ENCODE measurements around the gene SMIM41. TPM values are rescaled to one million over a fixed set of nuclear protein-coding genes. Genes with fewer than 3 reads are reported as not detected.

SMIM41 gene
- total RNA-seq, 1 donor from 2014 or later, result 4.3 TPM

DNA sequence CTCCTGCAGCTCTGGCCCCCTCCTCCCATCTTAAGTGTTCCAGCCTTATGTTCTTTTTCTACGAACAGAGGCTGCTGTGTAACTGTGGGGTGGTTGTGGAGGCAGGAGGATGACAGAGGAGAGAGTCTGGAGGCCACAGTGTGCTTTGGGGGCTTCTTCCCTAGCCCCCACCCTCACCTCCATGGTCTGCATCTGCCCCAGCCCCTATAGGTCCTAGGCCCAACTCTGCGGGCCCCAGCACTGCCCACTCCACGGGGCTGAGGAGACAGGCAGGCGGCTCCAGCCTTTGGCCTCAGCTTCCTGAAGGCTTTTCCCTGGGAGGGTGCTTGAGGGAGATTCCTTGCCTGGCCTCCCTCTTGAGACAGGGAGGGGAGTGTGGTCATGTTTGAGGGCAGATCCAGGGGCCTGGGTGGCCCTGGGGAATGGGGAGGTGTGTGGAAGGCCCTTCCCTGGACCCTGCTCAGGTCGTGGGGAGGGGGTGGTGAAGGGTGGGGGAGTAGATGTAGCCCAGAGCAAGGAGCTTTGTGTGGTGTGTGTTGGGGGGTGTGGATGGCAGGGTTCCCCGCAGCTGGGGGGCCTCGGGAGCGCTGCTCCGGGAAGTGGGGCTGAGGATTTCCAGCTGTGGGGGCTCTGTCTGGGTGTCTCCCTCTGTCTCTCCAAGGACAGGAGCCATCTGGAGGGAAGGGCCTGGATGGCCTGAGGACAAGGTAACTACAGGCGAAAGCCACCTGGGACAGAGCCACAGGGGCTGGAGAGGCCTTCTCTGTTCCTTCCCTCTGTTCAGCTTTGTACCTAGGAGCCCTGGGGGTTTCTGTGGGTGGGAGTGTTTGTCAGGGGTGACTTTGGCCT is 1.1 kb downstream of the SMIM41 start:
- no peaks in the 10 kb centered on the region for H3K9me3 ChIP-seq
- H3K27ac ChIP-seq, result peak overlapping the region; percentile 81
- ATAC-seq (peak; percentile 19 to 27), DNase-seq (no peak)
- no peak for TF ChIP-seq CTCF (IDR thresholded peaks at IDR 0.05)
- H3K4me3 ChIP-seq, result peak overlapping the region; percentile 49
- intact Hi-C loops (cut with DNase I), result loop anchor here (5.0 kb wide), 1 partner anchor 53 kb away; no protein-coding TSS in a partner anchor
- peaks cover 34% of the 10 kb centered on the region for H3K4me1 ChIP-seq
- no peaks in the 10 kb centered on the region for H3K27me3 ChIP-seq (ENCODE audit: low read depth)
- H3K36me3 ChIP-seq, result peaks cover 37% of the 10 kb centered on the region

- no peaks in the 10 kb centered on the region for H3K27me3 ChIP-seq (ENCODE audit: low read depth)
- peaks cover 34% of the 10 kb centered on the region for H3K4me1 ChIP-seq
- TF ChIP-seq CTCF (IDR thresholded peaks at IDR 0.05), result no peak
- peak overlapping the region; percentile 81 for H3K27ac ChIP-seq
- peaks cover 31% of the 10 kb centered on the region for H3K36me3 ChIP-seq
- no peaks in the 10 kb centered on the region for H3K9me3 ChIP-seq
- peak; percentile 3 to 5 for ATAC-seq
- peak overlapping the region; percentile 49 for H3K4me3 ChIP-seq
- no peak for DNase-seq
- intact Hi-C loops (cut with DNase I), result loop anchor here (5.0 kb wide), 1 partner anchor 54 kb away; no protein-coding TSS in a partner anchor
These were observed 1.8 kb downstream of the SMIM41 start for GRCh38 chr12:52081263-52081733.

- peak overlapping the region; percentile 81 for H3K27ac ChIP-seq
- peak overlapping the region; percentile 49 for H3K4me3 ChIP-seq
- ATAC-seq (peak; percentile 53 to 65), DNase-seq (no peak)
- no peaks in the 10 kb centered on the region for H3K9me3 ChIP-seq
- no peak for TF ChIP-seq CTCF (IDR thresholded peaks at IDR 0.05)
- H3K36me3 ChIP-seq, result peaks cover 23% of the 10 kb centered on the region
- H3K4me1 ChIP-seq, result peaks cover 34% of the 10 kb centered on the region
- intact Hi-C loops (cut with DNase I), result loop anchor here (5.0 kb wide), 1 partner anchor 55 kb away; no protein-coding TSS in a partner anchor
- no peaks in the 10 kb centered on the region for H3K27me3 ChIP-seq (ENCODE audit: low read depth)
These were observed 2.6 kb downstream of the SMIM41 start for GRCh38 chr12:52082026-52082668.

- TF ChIP-seq CTCF (IDR thresholded peaks at IDR 0.05), result no peak
- ATAC-seq (no peak), DNase-seq (no peak)
- H3K9me3 ChIP-seq, result no peaks in the 10 kb centered on the region
- H3K4me3 ChIP-seq, result no peak overlapping the region
- intact Hi-C loops (cut with DNase I), result loop anchor here (5.0 kb wide), 1 partner anchor 55 kb away; no protein-coding TSS in a partner anchor
- H3K36me3 ChIP-seq, result peaks cover 18% of the 10 kb centered on the region
- H3K27ac ChIP-seq, result peak overlapping the region; percentile 81
- peaks cover 34% of the 10 kb centered on the region for H3K4me1 ChIP-seq
- H3K27me3 ChIP-seq (ENCODE audit: low read depth), result no peaks in the 10 kb centered on the region
These were observed 3.1 kb downstream of the SMIM41 start for GRCh38 chr12:52082669-52082987.

GRCh38 chr12:52082988-52083637 is 3.6 kb downstream of the SMIM41 start:
- peaks cover 5% of the 10 kb centered on the region for H3K27me3 ChIP-seq (ENCODE audit: low read depth)
- intact Hi-C loops (cut with DNase I), result loop anchor here (5.0 kb wide), 1 partner anchor 56 kb away; no protein-coding TSS in a partner anchor

More at GRCh38 chr12:52082988-52083637, 3.6 kb downstream of the SMIM41 start:
- Histone ChIP-seq H3K27ac (peak overlapping the region; percentile 81), H3K4me3 (no peak overlapping the region), H3K4me1 (peaks cover 34% of the 10 kb centered on the region), H3K9me3 (no peaks in the 10 kb centered on the region), H3K36me3 (peaks cover 13% of the 10 kb centered on the region)
- ATAC-seq (peak; percentile 66 to 68), DNase-seq (peak; percentile 68)
- TF ChIP-seq CTCF (IDR thresholded peaks at IDR 0.05), result peak; percentile 97

Data from lower lobe of right lung (tissue), 2 donors.